Measurements from ENCODE around the gene ZNF592. TPM values are rescaled to one million over a fixed set of nuclear protein-coding genes. Genes with fewer than 3 reads are reported as not detected.

ZNF592 gene
- total and polyA plus RNA-seq, 9 of the 15 experiments (the other 6 are each of a cell fraction or from before 2014, with no cell fraction given), result 0.88 to 23.8 (median 7.4) TPM

GRCh38 chr15:84716036-84716732, 32.2 kb upstream of the ZNF592 start, which contains the start of gene SEC11A (continued):
- no peak for TF ChIP-seq ZNF23 (CRISPR knock-in tag; IDR thresholded peaks at IDR 0.05)
- TF ChIP-seq CAMTA2 (CRISPR knock-in tag; conservative IDR thresholded peaks at IDR 0.05), result no peak
- no peak for TF ChIP-seq ZSCAN29 (IDR thresholded peaks at IDR 0.05)
- TF ChIP-seq NFE2 (IDR thresholded peaks at IDR 0.05; ENCODE audit: low read depth), result 0 out of 2 replicates have a peak, but pooled peaks have one; percentile 21
- TF ChIP-seq BCOR (IDR thresholded peaks at IDR 0.05), result peak; percentile 68
- peak; percentile 73; the same call in 1 of the 2 replicates for TF ChIP-seq SMAD4 (CRISPR knock-in tag; conservative IDR thresholded peaks at IDR 0.05)
- no peak for TF ChIP-seq SMAD1 (IDR thresholded peaks at IDR 0.05; ENCODE audit: low read depth, low read length, partially characterized antibody)
- peak in 1 of 2 experiments; percentile 91; a peak in 2 of 4 replicates for TF ChIP-seq HDAC1 (IDR thresholded peaks at IDR 0.05)
- TF ChIP-seq SREBF1 (IDR thresholded peaks at IDR 0.05; ENCODE audit: borderline replicate concordance, low read depth, low read length), result no peak
- TF ChIP-seq ZBTB12 (CRISPR knock-in tag; IDR thresholded peaks at IDR 0.05), result no peak
- TF ChIP-seq SAP30 (IDR thresholded peaks at IDR 0.05; ENCODE audit: borderline replicate concordance, insufficient read depth, low read depth, low read length, poor library complexity, severe bottlenecking), result no peak
- TF ChIP-seq SP2 (IDR thresholded peaks at IDR 0.05; ENCODE audit: extremely low read depth, low read depth, low read length, poor library complexity, severe bottlenecking), result peak; percentile 47
- peak; percentile 92 for TF ChIP-seq CXXC5 (CRISPR knock-in tag; IDR thresholded peaks at IDR 0.05)
- TF ChIP-seq NR0B1 (IDR thresholded peaks at IDR 0.05; ENCODE audit: partially characterized antibody), result no peak
- TF ChIP-seq JUNB (CRISPR knock-in tag; conservative IDR thresholded peaks at IDR 0.05), result no peak
- no peak for TF ChIP-seq ZNF644 (tag; IDR thresholded peaks at IDR 0.05; ENCODE audit: low read depth)
- TF ChIP-seq GATA2 (CRISPR knock-in tag; IDR thresholded peaks at IDR 0.05), result no peak
- no peak; the same call in 1 of the 2 replicates for TF ChIP-seq HDGF (IDR thresholded peaks at IDR 0.05)
- TF ChIP-seq PREB (CRISPR knock-in tag; IDR thresholded peaks at IDR 0.05), result no peak
- TF ChIP-seq CSDE1 (IDR thresholded peaks at IDR 0.05), result no peak
- TF ChIP-seq RCOR1 (IDR thresholded peaks at IDR 0.05; ENCODE audit: borderline replicate concordance in 1 of 2, low read depth in 2 of 2, low read length in 2 of 2), result peak in 1 of 2 experiments; percentile 45; a peak in 1 of 4 replicates
- TF ChIP-seq CHD1 (IDR thresholded peaks at IDR 0.05; ENCODE audit: low read length), result no peak
- peak; percentile 95 for TF ChIP-seq EP400 (IDR thresholded peaks at IDR 0.05)
- 0 out of 4 replicates have a peak, but pooled peaks of 1 of the 2 experiments have one; percentile 17 for TF ChIP-seq MLX (CRISPR knock-in tag; conservative IDR thresholded peaks at IDR 0.05)
- peak; percentile 86 for TF ChIP-seq ELF1 (tag; IDR thresholded peaks at IDR 0.05)
- TF ChIP-seq ILF3 (IDR thresholded peaks at IDR 0.05; ENCODE audit: borderline replicate concordance), result no peak

All from K562 (cell line).